Activated T-helper 1 cell treated with anti-CD3 and anti-CD28 coated beads, Interleukin-12 subunit alpha, Interleukin-12 subunit beta, Interleukin-2, Interleukin-4 antibody, amounts not matched to agents 30 ng/mL and 10 ng/mL and 1 ng/mL, durations not matched to agents 14 hours and 24 hours and 36 hours (primary cell): ENCODE measurements around the gene EVX2. TPM values are rescaled to one million over a fixed set of nuclear protein-coding genes. Genes with fewer than 3 reads are reported as not detected.

Source experiments
- DNase-seq: peaks from one replicate; pipeline ENCODE4 v3.0.0; 2021; ENCODE audit warnings: low spot score
- H3K27ac Mint-ChIP-seq: one replicate; pipeline ENCODE4 v1.8.0; 2021; ENCODE audit warnings: mild to moderate bottlenecking, mixed read lengths
- H3K27me3 Mint-ChIP-seq: one replicate; pipeline ENCODE4 v1.8.0; 2022; ENCODE audit warnings: mild to moderate bottlenecking, moderate library complexity, mixed read lengths; ENCODE audit not compliant: insufficient read depth
- H3K36me3 Mint-ChIP-seq: one replicate; pipeline ENCODE4 v1.8.0; 2021; ENCODE audit warnings: low read depth, mixed read lengths
- H3K4me1 Mint-ChIP-seq: one replicate; pipeline ENCODE4 v1.8.0; 2021; ENCODE audit warnings: low read depth, mixed read lengths
- H3K4me3 Mint-ChIP-seq: one replicate; pipeline ENCODE4 v1.8.0; 2021; ENCODE audit warnings: mild to moderate bottlenecking, moderate library complexity, mixed read lengths
- H3K9me3 Mint-ChIP-seq: one replicate; pipeline ENCODE4 v1.8.0; 2021; ENCODE audit warnings: mixed read lengths
- intact Hi-C: fragments of 100-400 bp; cut with micrococcal nuclease; formaldehyde crosslinking; loops from one replicate; pipeline ENCODE4 v1.15.1; 2024
- total RNA-seq: library from RNA; stranded (reverse); gene quantifications from 2 replicates; pipeline ENCODE4 v1.2.3, GENCODE V29; 2022

The EVX2 gene
- total RNA-seq, 1 donor from 2014 or later: not detected

GRCh38 chr2:176102309-176102866 lies 18.6 kb upstream of the EVX2 start:
- no peak for DNase-seq
- peaks cover 7% of the 10 kb centered on the region for H3K4me1 Mint-ChIP-seq
- H3K36me3 Mint-ChIP-seq: peaks cover 3% of the 10 kb centered on the region
- intact Hi-C loops: no loop called here
- no peak overlapping the region for H3K4me3 Mint-ChIP-seq
- no peaks in the 10 kb centered on the region for H3K9me3 Mint-ChIP-seq
- H3K27me3 Mint-ChIP-seq: peaks cover 87% of the 10 kb centered on the region
- H3K27ac Mint-ChIP-seq: no peak overlapping the region

- Mint-ChIP-seq H3K27me3 (peaks cover 88% of the 10 kb centered on the region), H3K27ac (no peak overlapping the region), H3K36me3 (peaks cover 3% of the 10 kb centered on the region), H3K4me1 (peaks cover 12% of the 10 kb centered on the region), H3K4me3 (no peak overlapping the region), H3K9me3 (no peaks in the 10 kb centered on the region)
- no peak for DNase-seq
- intact Hi-C loops: no loop called here
Measured at GRCh38 chr2:176101842-176102241, 18.1 kb upstream of the EVX2 start.

GRCh38 chr2:176101216-176101830 lies 17.6 kb upstream of the EVX2 start:
- Mint-ChIP-seq H3K9me3 (no peaks in the 10 kb centered on the region), H3K36me3 (peaks cover 2% of the 10 kb centered on the region)
- intact Hi-C loops: no loop called here

GRCh38 chr2:176100547-176101140 lies 16.9 kb upstream of the EVX2 start:
- peaks cover 90% of the 10 kb centered on the region for H3K27me3 Mint-ChIP-seq
- no peaks in the 10 kb centered on the region for H3K9me3 Mint-ChIP-seq
- no peak for DNase-seq
- no peak overlapping the region for H3K4me3 Mint-ChIP-seq
- H3K27ac Mint-ChIP-seq: no peak overlapping the region
- peaks cover 10% of the 10 kb centered on the region for H3K4me1 Mint-ChIP-seq
- no peaks in the 10 kb centered on the region for H3K36me3 Mint-ChIP-seq
- intact Hi-C loops: no loop called here

More at GRCh38 chr2:176101216-176101830, 17.6 kb upstream of the EVX2 start:
- peaks cover 15% of the 10 kb centered on the region for H3K4me1 Mint-ChIP-seq
- peaks cover 92% of the 10 kb centered on the region for H3K27me3 Mint-ChIP-seq
- no peak overlapping the region for H3K4me3 Mint-ChIP-seq
- DNase-seq: no peak
- no peak overlapping the region for H3K27ac Mint-ChIP-seq

GRCh38 chr2:176099728-176100546 lies 16.2 kb upstream of the EVX2 start, which contains the start of gene HOXD12:
Gene HOXD12, plus strand, starts transcription at chr2:176099795. Its CDS starts 7 bp downstream, at chr2:176099802.
- intact Hi-C loops: no loop called here
- no peak for DNase-seq
- Mint-ChIP-seq H3K4me1 (peaks cover 10% of the 10 kb centered on the region), H3K27ac (peak within 1 kb of the TSS; percentile 34), H3K9me3 (no peaks in the 10 kb centered on the region), H3K36me3 (no peaks in the 10 kb centered on the region), H3K27me3 (peaks cover 89% of the 10 kb centered on the region), H3K4me3 (no peak within 1 kb of the TSS)

- H3K9me3 Mint-ChIP-seq: no peaks in the 10 kb centered on the region
- peak overlapping the region; percentile 34 for H3K27ac Mint-ChIP-seq
- H3K36me3 Mint-ChIP-seq: no peaks in the 10 kb centered on the region
- DNase-seq: no peak
- no peak overlapping the region for H3K4me3 Mint-ChIP-seq
- intact Hi-C loops: no loop called here
- H3K4me1 Mint-ChIP-seq: peaks cover 10% of the 10 kb centered on the region
- H3K27me3 Mint-ChIP-seq: peaks cover 89% of the 10 kb centered on the region
Measured at GRCh38 chr2:176099159-176099727, 15.5 kb upstream of the EVX2 start.

- DNase-seq: no peak
- Mint-ChIP-seq H3K27ac (no peak overlapping the region), H3K36me3 (peaks cover 2% of the 10 kb centered on the region), H3K9me3 (no peaks in the 10 kb centered on the region), H3K4me1 (peaks cover 14% of the 10 kb centered on the region), H3K27me3 (peaks cover 89% of the 10 kb centered on the region), H3K4me3 (no peak overlapping the region)
- intact Hi-C loops: no loop called here
Measured at GRCh38 chr2:176098366-176099158, 14.8 kb upstream of the EVX2 start.

- peaks cover 14% of the 10 kb centered on the region for H3K4me1 Mint-ChIP-seq
- peak overlapping the region; percentile 25 for H3K27ac Mint-ChIP-seq
- DNase-seq: no peak
- H3K27me3 Mint-ChIP-seq: peaks cover 89% of the 10 kb centered on the region
- peaks cover 2% of the 10 kb centered on the region for H3K36me3 Mint-ChIP-seq
- no peaks in the 10 kb centered on the region for H3K9me3 Mint-ChIP-seq
- H3K4me3 Mint-ChIP-seq: peak overlapping the region; percentile 24
- intact Hi-C loops: loop anchor here (1.0 to 2.0 kb wide), 4 partner anchors 20 to 847 kb away; no protein-coding TSS in a partner anchor
Measured at GRCh38 chr2:176097820-176098365, 14.1 kb upstream of the EVX2 start.

GRCh38 chr2:176096986-176097819 lies 13.4 kb upstream of the EVX2 start:
- peaks cover 2% of the 10 kb centered on the region for H3K36me3 Mint-ChIP-seq
- intact Hi-C loops: loop anchor here (1.0 to 2.0 kb wide), 4 partner anchors 19 to 846 kb away; no protein-coding TSS in a partner anchor
- H3K27ac Mint-ChIP-seq: peak overlapping the region; percentile 25
- no peaks in the 10 kb centered on the region for H3K9me3 Mint-ChIP-seq
- peak; percentile 31 for DNase-seq
- peaks cover 83% of the 10 kb centered on the region for H3K27me3 Mint-ChIP-seq
- peaks cover 14% of the 10 kb centered on the region for H3K4me1 Mint-ChIP-seq
- peak overlapping the region; percentile 78 for H3K4me3 Mint-ChIP-seq

GRCh38 chr2:176096243-176096985 lies 12.7 kb upstream of the EVX2 start:
- Mint-ChIP-seq H3K27ac (no peak overlapping the region), H3K27me3 (peaks cover 83% of the 10 kb centered on the region), H3K4me3 (peak overlapping the region; percentile 78), H3K36me3 (peaks cover 2% of the 10 kb centered on the region), H3K9me3 (no peaks in the 10 kb centered on the region), H3K4me1 (peaks cover 20% of the 10 kb centered on the region)
- intact Hi-C loops: loop anchor here (2.0 kb wide), 2 partner anchors 682 to 846 kb away; no protein-coding TSS in a partner anchor
- no peak for DNase-seq
